Astrocyte (in vitro differentiated cells and primary cell): Measurements from ENCODE around the gene TBXT.

Source experiments
- EZH2 ChIP-seq: IDR thresholded peaks from 2 replicates; pipeline ENCODE4 v1.6.1; 2012; ENCODE audit warnings: mild to moderate bottlenecking, low read length, inconsistent platforms; ENCODE audit not compliant: insufficient read depth
- TF ChIP-seq, protein P1 (sequence below): IDR thresholded peaks from 2 replicates; pipeline ENCODE4 v1.5.1; 2011; ENCODE audit warnings: low read depth, mild to moderate bottlenecking, inconsistent platforms, low read length, moderate library complexity; ENCODE audit not compliant: insufficient read depth

DNA sequence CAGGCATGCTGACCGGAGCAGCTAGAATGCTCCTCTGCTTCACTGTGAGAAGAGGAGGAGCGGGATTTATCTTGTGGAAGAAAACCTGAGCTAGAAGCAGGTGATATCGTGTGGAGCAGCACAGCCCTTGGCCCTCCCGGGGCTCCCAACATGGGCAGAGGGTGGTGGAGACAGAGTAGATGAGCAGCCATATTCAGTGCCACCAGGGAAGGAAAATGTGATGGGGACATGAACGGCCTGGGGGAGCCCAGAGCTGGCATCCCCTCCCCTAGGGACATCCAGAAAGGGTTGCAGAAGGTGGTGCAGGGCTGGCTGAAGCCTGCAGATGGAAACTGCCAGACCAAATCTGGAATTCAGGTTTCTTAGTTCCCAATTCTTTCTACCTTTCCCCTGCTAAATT is 24.9 kb upstream of the TBXT start:
- TF ChIP-seq, protein P1, sequence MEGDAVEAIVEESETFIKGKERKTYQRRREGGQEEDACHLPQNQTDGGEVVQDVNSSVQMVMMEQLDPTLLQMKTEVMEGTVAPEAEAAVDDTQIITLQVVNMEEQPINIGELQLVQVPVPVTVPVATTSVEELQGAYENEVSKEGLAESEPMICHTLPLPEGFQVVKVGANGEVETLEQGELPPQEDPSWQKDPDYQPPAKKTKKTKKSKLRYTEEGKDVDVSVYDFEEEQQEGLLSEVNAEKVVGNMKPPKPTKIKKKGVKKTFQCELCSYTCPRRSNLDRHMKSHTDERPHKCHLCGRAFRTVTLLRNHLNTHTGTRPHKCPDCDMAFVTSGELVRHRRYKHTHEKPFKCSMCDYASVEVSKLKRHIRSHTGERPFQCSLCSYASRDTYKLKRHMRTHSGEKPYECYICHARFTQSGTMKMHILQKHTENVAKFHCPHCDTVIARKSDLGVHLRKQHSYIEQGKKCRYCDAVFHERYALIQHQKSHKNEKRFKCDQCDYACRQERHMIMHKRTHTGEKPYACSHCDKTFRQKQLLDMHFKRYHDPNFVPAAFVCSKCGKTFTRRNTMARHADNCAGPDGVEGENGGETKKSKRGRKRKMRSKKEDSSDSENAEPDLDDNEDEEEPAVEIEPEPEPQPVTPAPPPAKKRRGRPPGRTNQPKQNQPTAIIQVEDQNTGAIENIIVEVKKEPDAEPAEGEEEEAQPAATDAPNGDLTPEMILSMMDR = no peak
- no peak for TF ChIP-seq EZH2
